ENCODE measurements around the gene CDKAL1. TPM values are rescaled to one million over a fixed set of nuclear protein-coding genes. Genes with fewer than 3 reads are reported as not detected.

CDKAL1 gene
- polyA plus RNA-seq, 2 of the 4 experiments (the other 2 are of a cell fraction), result 4.7 to 8.3 TPM

GRCh38 chr6:20943922-20944321, 409.7 kb downstream of the CDKAL1 start:
- ChIA-PET POLR2A (no interaction called here), CTCF (no interaction called here)

GRCh38 chr6:20946022-20946421, 411.8 kb downstream of the CDKAL1 start:
- H3K27ac ChIP-seq, result no peak overlapping the region
- WGBS (ENCODE audit: missing lambda C conversion rate), result 70% methylated on average over 1 of the region's 1 CpG
- ChIA-PET CTCF (interaction anchor here (0.6 kb wide), 1 partner anchor 974 kb away, joined by 3 read pairs; no protein-coding TSS in a partner anchor), POLR2A (no interaction called here)
- TF ChIP-seq CHD2 (IDR thresholded peaks at IDR 0.05; ENCODE audit: low read length, partially characterized antibody) (no peak), FOXS1 (CRISPR knock-in tag; IDR thresholded peaks at IDR 0.05) (no peak), RFX5 (IDR thresholded peaks at IDR 0.05) (no peak), E2F6 (IDR thresholded peaks at IDR 0.05; ENCODE audit: borderline replicate concordance, low read depth) (no peak), MAX (IDR thresholded peaks at IDR 0.05) (no peak), NPAS2 (CRISPR knock-in tag; IDR thresholded peaks at IDR 0.05; ENCODE audit: borderline replicate concordance) (no peak)
- DNase-seq (ENCODE audit: low read depth in 1 of 2, low spot score in 1 of 2) (no peak), FAIRE-seq (no peak), ATAC-seq (no peak)
- no peak overlapping the region for H3K4me3 ChIP-seq
- no peaks in the 10 kb centered on the region; the same call in 2 of the 3 replicates for H3K9me3 ChIP-seq
- H3K4me2 ChIP-seq, result no peak overlapping the region
- no peaks in the 10 kb centered on the region for H3K4me1 ChIP-seq

More at GRCh38 chr6:20943922-20944321, 409.7 kb downstream of the CDKAL1 start:
- Histone ChIP-seq H3K27ac (no peak overlapping the region), H3K4me2 (no peak overlapping the region), H3K4me1 (no peaks in the 10 kb centered on the region), H3K4me3 (no peak overlapping the region), H3K9me3 (no peaks in the 10 kb centered on the region; the same call in 2 of the 3 replicates)
- WGBS (ENCODE audit: missing lambda C conversion rate), result 94% methylated on average over 1 of the region's 1 CpG
- no peak for FAIRE-seq
- TF ChIP-seq RARB (CRISPR knock-in tag; IDR thresholded peaks at IDR 0.05) (no peak), CEBPB (IDR thresholded peaks at IDR 0.05) (no peak), BCL3 (IDR thresholded peaks at IDR 0.05) (no peak), POLR2A (IDR thresholded peaks at IDR 0.05; ENCODE audit: low read length) (no peak), PHF8 (IDR thresholded peaks at IDR 0.05; ENCODE audit: borderline replicate concordance, low read depth) (no peak), ELK1 (IDR thresholded peaks at IDR 0.05; ENCODE audit: low read depth, low read length) (no peak), RCOR1 (IDR thresholded peaks at IDR 0.05; ENCODE audit: low read depth, low read length) (no peak), EHF (CRISPR knock-in tag; IDR thresholded peaks at IDR 0.05) (no peak), CTCF (IDR thresholded peaks at IDR 0.05) (no peak), RNF2 (IDR thresholded peaks at IDR 0.05; ENCODE audit: borderline replicate concordance, low read depth) (no peak), RAD21 (conservative IDR thresholded peaks at IDR 0.05 in 1 of 2, IDR thresholded peaks at IDR 0.05 in 1 of 2) (no peak), MAZ (IDR thresholded peaks at IDR 0.05; ENCODE audit: borderline replicate concordance, low read depth, low read length) (no peak)
- no peak for ATAC-seq
- no peak for DNase-seq (ENCODE audit: low read depth in 1 of 2, low spot score in 1 of 2)

- Histone ChIP-seq H3K4me3 (no peak overlapping the region), H3K4me2 (no peak overlapping the region), H3K9me3 (no peaks in the 10 kb centered on the region; the same call in 2 of the 3 replicates), H3K4me1 (no peaks in the 10 kb centered on the region), H3K27ac (no peak overlapping the region)
- FAIRE-seq (no peak), DNase-seq (ENCODE audit: low read depth in 1 of 2, low spot score in 1 of 2) (no peak), ATAC-seq (no peak)
- 81% methylated on average over 2 of the region's 2 CpGs for WGBS (ENCODE audit: missing lambda C conversion rate)
- ChIA-PET CTCF (no interaction called here), POLR2A (no interaction called here)
- TF ChIP-seq RFX5 (IDR thresholded peaks at IDR 0.05) (no peak), HEYL (CRISPR knock-in tag; IDR thresholded peaks at IDR 0.05) (no peak), CBX2 (IDR thresholded peaks at IDR 0.05; ENCODE audit: borderline replicate concordance, low read depth) (no peak), HOXB5 (CRISPR knock-in tag; IDR thresholded peaks at IDR 0.05) (no peak)
Observed at GRCh38 chr6:20946890-20947289, 412.6 kb downstream of the CDKAL1 start.
